GM13977 (cell line): Measurements from ENCODE around the gene MPZL2.

Experiments
- DNase-seq: peaks from one replicate; pipeline ENCODE4 v3.0.0; 2012; ENCODE audit warnings: low spot score
- in situ Hi-C: fragments of 300-500 bp; cut with MboI; formaldehyde crosslinking; loops from one replicate; pipeline ENCODE4 v1.12.0; 2022; ENCODE audit warnings: low sequenced_read_pairs, low pct_unique_long_range_greater_than_20kb, mixed read lengths, inconsistent platforms; ENCODE audit not compliant: unreplicated experiment
- TF ChIP-seq, protein P1 (sequence below): IDR thresholded peaks from 2 replicates; pipeline ENCODE4 v1.5.1; 2012; ENCODE audit warnings: mild to moderate bottlenecking, control low read depth; ENCODE audit not compliant: insufficient read depth; ENCODE audit errors: extremely low read depth, missing control alignments

Gene MPZL2

DNA sequence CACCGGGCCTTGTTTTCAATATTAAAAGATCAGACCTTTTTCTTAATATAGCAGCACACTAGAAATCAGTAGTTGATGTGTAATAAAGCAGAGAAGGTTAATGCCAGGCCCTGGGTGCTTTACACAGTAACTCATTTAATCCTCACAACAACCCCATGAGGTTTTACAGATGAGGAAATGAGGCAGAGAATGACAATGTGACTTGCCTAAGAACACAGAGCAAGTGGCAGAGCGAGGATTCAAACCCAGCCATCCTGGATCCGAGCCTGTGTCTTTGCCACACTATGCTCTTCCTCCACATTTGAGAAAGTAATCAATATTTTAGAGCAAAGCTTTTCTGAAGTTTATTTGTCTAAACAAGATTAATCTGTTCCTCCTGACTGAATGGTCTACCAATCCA is 46.5 kb downstream of the MPZL2 start:
- in situ Hi-C loops = no loop called here
- TF ChIP-seq, protein P1, sequence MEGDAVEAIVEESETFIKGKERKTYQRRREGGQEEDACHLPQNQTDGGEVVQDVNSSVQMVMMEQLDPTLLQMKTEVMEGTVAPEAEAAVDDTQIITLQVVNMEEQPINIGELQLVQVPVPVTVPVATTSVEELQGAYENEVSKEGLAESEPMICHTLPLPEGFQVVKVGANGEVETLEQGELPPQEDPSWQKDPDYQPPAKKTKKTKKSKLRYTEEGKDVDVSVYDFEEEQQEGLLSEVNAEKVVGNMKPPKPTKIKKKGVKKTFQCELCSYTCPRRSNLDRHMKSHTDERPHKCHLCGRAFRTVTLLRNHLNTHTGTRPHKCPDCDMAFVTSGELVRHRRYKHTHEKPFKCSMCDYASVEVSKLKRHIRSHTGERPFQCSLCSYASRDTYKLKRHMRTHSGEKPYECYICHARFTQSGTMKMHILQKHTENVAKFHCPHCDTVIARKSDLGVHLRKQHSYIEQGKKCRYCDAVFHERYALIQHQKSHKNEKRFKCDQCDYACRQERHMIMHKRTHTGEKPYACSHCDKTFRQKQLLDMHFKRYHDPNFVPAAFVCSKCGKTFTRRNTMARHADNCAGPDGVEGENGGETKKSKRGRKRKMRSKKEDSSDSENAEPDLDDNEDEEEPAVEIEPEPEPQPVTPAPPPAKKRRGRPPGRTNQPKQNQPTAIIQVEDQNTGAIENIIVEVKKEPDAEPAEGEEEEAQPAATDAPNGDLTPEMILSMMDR = no peak

DNA sequence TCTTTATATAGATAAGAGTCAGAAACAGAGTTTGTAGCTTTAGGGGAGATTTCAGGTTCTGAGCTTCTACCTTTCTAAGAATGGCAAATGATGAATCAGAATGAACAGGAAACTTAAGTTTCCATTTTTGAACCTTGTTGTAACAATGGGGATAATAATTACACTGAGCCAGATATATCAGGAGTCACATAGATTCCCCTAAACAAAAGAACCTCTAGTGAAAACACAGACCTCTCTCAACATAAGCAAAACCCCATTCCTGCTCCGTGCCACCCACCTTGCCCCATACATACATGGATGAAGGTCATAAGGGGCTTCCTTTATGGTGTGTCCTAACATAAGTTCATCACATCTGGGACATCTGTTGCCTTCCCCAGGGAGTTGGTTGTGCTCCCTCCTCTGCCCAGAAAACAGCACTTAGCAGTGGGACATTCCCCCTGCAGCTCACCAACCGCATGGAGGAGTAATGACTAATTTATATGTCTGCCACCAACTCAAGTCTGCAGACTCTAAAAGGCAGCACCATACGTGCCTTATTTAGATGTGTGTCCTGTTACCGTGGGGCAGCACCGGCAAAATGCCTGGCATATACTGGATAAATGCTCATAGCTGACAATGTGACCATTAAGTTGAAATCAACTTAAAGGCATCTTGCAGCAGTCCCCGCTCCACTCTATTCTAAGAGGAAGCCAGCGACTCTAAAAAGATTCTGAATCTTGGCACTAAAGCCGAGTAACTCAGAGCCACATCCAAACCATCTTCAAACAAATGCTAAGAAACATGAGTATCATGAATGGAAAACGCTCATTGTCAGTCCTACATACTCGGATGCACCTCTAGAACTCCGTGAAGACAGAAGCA is 47.2 kb downstream of the MPZL2 start:
- TF ChIP-seq, protein P1 = no peak
- peak; percentile 26 for DNase-seq
- in situ Hi-C loops = no loop called here

More for the DNA sequence above, 46.5 kb downstream of the MPZL2 start:
- DNase-seq = no peak

DNA sequence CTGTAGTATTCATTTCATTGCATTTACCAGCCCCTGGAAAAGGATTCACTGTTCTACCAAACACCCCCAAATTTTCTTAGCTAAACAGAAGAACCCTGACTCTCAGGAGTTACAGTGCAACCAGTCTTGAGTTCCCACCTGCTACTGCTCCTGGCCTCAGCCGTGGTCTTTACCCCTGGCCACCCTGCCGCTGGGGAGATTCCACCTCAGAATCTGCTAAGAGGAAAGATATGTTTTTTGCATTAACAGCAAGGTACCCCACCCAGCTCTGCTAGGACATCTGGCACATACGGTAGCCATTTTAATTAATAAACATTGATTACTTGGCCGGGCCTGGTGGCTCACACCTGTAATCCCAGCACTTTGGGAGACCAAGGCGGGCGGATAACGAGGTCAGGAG is 48.3 kb downstream of the MPZL2 start:
- TF ChIP-seq, protein P1 = no peak
- DNase-seq = no peak
- in situ Hi-C loops = no loop called here

DNA sequence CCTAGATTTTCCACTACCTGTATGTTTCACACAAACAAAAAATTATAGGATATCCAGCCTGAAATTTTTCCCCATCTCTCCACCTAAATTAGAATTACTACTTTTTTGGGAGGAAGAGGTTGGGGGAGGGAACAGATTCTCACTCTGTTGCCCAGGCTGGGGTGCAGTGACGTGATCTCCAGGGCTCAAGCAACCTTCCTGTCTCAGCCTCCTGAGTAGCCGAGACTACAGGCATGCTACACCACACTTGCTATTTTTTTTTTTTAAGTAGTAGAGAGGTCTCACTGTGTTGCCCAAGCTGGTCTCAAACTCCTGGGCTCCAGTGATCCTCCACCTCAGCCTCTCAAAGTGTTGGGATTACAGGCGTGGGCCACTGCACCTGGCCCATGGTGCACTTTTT is 48.8 kb downstream of the MPZL2 start:
- in situ Hi-C loops = no loop called here
- TF ChIP-seq, protein P1 = no peak
- no peak for DNase-seq

DNA sequence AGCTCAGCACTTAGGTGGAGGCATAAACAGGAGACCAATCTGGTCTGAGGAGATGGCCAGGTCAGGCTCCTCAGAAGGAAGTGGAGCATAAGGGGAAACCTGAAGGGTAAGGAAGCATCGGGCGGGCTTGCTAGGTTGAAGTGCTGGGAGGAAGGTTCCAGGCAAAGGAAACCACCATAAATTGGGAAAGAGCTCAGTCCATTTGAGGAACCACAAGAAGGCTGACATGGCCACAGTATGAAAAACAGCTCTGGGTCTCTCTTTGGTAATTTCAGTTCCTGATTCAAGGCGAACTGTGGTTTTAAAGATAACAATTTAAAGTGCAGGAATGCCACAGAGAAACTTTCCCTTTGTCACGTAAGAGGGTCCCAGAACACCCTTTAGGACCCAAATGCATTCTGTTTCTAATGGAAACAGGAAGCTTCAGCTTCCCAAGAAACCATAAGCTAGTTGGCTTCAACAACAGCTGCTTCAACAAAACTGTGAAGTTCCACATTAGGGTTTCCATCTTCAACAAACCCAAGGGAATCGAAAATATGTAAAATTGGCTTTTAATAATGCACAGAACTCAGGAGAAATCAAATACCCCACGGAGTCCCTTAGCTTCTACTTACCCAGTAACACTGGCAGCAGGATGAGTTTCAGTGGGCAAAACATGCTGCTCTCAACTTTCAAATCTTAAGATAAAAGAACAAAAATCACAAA is 49.7 kb downstream of the MPZL2 start:
- TF ChIP-seq, protein P1 = no peak
- DNase-seq = no peak
- in situ Hi-C loops = no loop called here

DNA sequence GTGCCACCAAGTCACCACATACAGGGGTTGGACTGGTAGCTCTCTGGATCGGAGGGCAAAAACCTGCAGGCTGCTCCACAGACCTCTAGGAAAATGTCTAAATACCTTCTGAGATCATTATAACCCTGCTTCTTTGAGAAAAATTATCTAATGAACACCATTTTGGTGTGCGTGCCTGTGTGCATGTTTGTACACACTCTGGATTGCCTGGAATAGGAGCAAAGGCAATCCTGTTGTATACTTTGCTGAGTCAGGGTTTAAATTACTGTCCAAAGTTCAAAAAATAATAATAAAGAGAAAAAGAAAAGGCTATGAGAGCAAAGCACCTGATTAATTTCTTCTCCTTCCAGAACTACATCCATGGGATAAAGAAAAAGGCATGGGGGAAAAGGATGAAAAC is 50.3 kb downstream of the MPZL2 start:
- in situ Hi-C loops = no loop called here
- DNase-seq = no peak
- TF ChIP-seq, protein P1 = no peak
